GM12874 (cell line): ENCODE data around the gene CARNS1.

ENCODE experiments used
- TF ChIP-seq, protein P1 (sequence below): IDR thresholded peaks from 2 replicates; pipeline ENCODE4 v1.5.1; 2011; ENCODE audit warnings: low read depth, mild to moderate bottlenecking, control low read depth, low read length, moderate library complexity; ENCODE audit not compliant: insufficient read depth

The CARNS1 gene

DNA sequence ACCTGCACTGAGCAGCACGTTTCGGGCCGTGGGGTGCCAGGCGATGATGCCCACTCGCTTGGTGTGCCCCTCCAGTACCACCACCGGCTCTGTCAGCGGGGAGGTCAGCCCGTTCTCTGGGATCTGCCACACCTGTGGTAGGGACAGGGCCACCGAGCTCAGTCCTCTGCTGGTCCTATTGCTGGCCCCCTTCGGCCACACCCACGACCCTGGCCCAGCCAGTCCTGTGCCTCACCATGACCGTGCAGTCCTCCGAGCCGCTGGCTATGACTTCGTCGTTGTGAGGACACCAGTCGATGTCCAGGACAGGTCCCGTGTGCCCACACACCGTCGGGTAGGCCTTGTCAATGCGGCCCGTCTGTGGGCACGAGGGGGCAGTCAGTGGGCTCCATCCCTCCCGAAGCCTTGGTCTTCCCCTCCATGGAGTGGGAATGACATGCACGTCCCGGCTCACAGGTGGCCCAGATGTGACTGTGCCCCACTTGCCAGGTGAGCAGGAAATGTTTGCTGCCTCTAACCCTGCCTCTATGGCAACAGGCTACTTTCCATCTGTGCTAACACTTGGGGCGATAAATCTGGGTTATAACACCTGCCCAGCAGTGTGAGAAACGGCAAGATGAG lies 26.4 kb downstream of the CARNS1 start:
- TF ChIP-seq, protein P1, sequence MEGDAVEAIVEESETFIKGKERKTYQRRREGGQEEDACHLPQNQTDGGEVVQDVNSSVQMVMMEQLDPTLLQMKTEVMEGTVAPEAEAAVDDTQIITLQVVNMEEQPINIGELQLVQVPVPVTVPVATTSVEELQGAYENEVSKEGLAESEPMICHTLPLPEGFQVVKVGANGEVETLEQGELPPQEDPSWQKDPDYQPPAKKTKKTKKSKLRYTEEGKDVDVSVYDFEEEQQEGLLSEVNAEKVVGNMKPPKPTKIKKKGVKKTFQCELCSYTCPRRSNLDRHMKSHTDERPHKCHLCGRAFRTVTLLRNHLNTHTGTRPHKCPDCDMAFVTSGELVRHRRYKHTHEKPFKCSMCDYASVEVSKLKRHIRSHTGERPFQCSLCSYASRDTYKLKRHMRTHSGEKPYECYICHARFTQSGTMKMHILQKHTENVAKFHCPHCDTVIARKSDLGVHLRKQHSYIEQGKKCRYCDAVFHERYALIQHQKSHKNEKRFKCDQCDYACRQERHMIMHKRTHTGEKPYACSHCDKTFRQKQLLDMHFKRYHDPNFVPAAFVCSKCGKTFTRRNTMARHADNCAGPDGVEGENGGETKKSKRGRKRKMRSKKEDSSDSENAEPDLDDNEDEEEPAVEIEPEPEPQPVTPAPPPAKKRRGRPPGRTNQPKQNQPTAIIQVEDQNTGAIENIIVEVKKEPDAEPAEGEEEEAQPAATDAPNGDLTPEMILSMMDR = no peak

DNA sequence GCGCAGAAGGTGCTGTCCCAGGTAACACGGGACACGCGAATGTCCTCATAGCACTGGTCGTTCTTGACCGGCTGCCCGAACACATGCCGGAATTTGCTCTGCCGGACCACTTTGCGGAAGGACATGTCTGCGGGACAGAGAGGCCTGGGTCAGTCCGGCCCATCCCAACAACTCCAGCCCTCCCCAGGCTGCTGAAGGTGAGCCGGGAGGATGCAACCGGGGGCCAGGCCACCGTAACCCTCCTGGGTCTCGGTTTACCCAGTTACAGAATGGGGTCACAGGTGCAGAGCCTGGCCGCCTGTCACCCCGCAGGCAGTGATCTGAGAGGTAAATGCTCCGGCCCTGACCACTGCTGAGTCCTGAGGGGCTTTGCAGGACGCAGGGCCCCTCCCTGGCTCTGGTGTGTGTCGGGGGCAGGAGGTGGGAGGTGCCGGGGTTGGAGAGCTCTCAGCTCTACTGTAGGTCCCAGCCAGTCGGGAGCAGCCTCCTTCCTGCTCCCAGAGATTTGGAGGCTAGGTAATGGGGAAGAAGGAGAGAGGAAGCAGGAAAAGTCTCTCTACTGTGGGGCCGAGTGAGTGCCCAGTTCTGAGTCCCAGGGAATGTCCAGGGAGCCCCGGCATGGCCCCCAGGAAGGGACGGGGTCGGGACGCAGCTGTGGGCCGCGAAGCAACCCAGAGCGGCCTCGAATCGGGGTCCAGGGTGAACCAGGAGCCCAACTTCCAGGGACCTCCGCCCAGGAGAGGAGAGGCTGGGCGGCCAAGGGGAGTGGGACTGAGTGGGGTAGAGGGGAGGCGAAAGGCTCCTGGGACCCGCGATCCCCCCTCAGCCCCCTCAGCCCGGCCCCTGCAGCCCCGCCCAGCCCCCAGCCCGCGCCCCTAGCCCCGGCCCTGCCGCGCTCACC lies 27.3 kb downstream of the CARNS1 start:
- TF ChIP-seq, protein P1 = no peak

DNA sequence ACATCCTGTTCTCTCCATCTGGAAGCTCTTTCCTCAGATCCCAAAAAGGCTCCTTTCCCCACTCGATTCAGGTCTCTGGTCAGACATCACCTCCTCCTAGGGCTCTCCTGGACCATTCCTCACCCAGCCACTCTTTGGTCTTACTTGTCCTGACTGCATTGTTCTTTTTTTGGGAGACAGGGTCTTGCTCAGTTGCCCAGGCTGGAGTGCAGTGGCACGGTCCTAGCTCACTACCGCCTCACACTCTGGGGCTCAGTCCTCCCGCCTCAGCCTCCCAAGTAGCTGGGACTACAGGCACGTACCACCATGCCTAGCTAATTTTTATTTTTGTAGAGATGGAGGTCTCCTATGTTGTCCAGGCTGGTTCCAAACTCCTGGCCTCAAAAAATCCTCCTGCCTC lies 30.0 kb downstream of the CARNS1 start:
- TF ChIP-seq, protein P1 = no peak

DNA sequence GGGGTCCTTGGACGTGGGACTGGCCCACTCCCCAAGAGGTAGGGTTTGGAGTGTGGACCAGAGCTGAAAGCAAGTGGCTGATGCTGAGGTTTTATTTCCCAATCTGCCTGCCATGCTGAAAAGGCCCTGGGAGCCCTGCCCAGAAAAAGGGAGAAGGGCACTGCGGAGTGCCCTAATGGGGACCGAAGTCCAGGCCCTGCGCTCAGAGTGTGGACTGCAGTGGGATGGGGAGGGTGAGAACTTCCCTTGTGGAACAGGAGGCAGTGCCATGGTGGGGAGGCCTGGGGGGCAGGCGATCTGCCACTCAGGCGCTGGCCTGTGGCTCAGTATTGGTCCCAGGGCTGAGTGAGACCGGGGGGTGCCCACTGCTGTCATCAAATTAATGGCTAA lies 32.7 kb downstream of the CARNS1 start:
- TF ChIP-seq, protein P1 = no peak

DNA sequence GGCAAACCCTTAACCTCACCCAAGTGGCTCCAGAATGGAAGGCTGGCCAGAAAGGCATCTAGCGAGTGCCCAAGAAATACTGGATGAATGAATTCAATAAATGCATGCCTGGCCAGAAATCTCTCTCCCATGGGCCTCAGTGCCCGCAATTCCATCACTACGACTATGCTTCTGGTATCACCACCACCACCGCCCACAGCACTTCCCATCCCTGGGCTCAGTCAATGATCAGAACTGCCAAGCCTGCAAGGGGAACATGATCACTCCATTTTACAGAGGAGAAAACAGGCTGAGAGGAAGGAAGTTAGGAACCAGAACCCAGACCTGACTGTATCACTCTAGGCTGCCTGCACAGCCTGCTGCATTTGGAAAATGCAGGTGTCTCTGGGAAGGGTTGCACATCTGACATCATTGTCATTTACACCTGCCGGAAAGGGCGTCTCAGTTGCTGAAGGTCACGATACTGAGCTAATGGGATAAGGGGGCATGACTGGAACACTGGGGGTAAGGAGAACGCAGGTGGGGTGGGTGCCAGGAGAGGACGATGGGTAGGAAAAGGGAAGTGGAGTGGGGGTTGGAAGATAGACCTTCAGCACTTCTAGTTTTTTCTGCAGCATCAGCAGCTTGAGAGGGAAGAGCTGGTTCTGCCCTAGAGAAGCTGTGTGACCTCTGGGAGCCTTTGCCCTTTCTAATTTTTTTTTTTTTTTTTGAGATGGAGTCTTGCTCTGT lies 33.8 kb downstream of the CARNS1 start:
- TF ChIP-seq, protein P1 = no peak

DNA sequence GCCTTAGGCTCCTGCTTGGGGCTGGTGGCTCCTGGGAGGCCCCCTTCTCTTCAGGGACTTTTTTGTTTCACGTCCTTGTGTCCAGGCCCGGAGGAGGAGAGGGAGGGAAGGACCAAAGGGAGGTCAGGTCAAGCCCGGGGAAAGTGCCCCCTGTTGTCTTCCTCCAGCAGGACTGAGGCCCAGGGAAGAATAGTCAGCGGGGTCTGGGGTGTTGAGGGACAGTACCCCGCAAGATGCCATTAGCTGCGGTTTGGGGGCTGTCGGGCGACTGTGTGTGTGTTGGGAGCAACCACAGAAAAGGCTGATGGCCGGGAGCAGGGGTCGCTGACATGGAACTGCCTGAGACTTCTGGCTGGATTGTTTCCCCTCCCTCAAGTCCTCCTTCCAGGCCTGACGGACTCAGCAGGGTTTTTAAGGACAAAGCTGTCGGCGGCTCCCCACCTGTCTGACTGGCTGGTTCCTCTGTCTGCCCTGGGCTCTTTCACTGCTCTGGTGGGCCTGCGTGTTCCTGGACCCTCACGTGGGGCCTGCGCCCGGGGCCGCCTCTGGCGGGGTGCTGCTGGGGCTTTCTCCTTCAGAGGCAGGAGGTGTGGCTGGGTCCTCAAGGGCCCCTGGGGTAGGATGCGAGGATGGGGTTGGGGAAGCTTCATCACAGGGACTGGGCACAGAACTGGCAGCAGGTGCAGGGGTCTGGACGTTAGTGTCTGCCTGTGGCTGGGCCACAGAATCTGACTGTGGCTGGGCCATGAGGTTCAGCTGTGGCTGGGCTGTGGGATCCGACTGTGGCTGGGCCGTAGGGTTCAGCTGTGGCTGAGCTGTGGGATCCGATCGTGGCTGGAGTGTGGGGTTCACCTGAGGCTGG lies 35.5 kb downstream of the CARNS1 start:
- TF ChIP-seq, protein P1 = no peak
